Measurements from ENCODE around the gene TTLL1.
"Not testable (repeated sequence)": the region's sequence is repeated elsewhere in the genome, so short reads cannot be mapped to it uniquely, and the experiment has no call there.

The TTLL1 gene

GRCh38 chr22:43060183-43060582, 29.0 kb downstream of the TTLL1 start:
- peak; percentile 20 for DNase-seq

DNA sequence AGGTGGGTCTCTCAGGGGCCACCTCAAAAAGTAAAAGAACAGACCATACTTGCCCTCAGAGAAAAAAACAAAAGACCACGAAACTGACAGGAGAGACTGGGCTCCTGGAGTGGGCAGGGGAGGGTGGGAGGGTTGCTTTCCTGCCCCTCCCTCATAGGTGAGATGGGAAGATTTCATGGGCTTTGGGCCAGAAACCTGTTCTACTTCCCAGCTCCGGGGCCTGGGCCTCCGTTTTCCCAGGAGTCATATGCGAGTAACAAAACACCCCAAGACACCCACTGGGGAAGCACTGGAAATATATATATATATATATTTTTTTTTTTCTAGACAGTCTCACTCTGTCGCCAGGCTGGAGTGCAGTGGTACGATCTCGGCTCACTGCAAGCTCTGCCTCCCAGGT, 31.6 kb downstream of the TTLL1 start:
- no peak for DNase-seq

- DNase-seq: no peak
Measured at GRCh38 chr22:43053176-43053575, 36.0 kb downstream of the TTLL1 start.

GRCh38 chr22:43050995-43051394, 38.2 kb downstream of the TTLL1 start:
- DNase-seq: no peak

- no peak for DNase-seq
Measured at GRCh38 chr22:43047605-43048004, 41.6 kb downstream of the TTLL1 start.

DNA sequence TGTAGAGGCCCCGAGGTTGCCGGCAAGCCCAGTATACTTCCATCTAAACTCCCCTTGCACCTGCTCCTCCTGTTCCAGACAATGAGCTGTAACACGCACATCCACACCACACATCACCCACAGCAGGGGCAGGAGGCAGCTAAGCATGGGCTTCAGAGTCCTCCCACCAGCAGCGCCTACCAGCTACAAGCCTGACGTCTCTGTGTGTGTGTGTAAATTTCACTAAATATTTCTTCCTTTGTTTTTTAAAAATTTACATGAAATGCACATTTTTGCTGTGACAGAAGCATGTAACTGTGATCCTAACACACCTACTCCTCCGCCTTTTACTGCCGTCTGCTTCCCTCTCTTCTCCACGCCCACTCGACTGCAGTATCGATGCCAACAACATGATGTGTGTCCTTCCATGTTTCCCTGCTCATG, 44.9 kb downstream of the TTLL1 start:
- DNase-seq: no peak

GRCh38 chr22:43042101-43042780, 47.0 kb downstream of the TTLL1 start:
- no peak for DNase-seq

DNA sequence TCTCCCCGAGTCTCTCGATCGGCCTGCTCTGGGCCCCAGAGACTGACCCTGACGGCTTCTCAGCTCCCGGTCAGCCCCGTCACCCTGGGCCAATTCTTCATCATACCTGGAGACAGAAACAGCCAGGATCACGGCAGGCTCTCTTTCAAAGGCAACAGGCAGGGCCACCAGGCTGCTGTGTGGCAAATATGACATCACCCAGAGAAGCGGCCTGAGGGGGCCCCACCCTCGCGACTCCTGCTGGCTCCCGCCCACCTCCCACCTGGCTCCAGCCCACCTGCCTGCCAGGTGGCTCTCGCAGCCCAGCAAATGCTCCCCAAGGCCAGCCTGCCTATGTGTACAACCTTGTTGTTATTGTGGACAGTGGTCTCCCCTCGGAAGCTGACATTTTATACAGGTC, 49.4 kb downstream of the TTLL1 start:
- DNase-seq: no peak

- no peak for DNase-seq
Measured at GRCh38 chr22:43038325-43038724, 50.9 kb downstream of the TTLL1 start.

- no peak for DNase-seq
Measured at GRCh38 chr22:43036282-43036829, 52.8 kb downstream of the TTLL1 start.

DNA sequence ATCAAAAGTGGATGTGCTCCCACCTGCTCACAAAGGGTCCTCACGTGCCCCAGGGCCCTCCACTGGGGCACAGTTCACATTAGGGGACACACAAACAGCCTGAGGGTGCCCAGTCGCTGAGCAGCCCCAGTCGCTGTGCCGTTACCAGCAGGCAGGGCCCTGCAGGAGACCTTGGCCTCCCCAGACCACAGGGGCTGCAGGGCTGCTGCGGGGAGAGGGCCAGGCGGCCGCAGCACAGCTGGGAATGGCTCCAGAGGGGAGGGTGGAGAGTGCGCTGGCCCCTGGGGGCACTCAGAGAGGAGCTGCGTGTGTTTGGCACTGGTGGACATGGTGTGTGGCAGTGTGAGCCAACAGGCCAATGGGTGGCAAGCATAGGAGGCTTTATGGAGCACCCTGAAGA, 53.9 kb downstream of the TTLL1 start:
- DNase-seq: no peak

DNA sequence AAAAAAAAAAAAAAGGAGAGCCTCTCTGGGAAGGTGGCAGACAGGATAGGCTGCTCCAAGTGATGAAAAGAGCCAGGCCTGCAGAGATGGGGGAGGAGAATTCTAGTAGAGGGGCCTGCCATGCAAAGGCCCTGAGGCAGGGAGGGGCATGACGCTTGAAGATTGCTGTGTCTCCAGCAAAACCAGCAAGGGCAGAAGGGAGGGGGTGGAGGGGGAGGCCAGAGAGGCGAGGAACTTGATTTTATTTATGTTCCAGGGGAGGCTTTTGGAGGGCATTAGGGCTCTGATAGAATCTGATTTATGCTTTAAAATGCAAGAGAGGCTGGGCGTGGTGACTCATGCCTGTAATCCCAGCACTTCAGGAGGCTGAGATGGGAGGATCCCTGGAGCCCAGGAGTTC, 57.6 kb downstream of the TTLL1 start:
- DNase-seq: no peak

GRCh38 chr22:43018615-43019014, 70.6 kb downstream of the TTLL1 start:
- DNase-seq: no peak

DNA sequence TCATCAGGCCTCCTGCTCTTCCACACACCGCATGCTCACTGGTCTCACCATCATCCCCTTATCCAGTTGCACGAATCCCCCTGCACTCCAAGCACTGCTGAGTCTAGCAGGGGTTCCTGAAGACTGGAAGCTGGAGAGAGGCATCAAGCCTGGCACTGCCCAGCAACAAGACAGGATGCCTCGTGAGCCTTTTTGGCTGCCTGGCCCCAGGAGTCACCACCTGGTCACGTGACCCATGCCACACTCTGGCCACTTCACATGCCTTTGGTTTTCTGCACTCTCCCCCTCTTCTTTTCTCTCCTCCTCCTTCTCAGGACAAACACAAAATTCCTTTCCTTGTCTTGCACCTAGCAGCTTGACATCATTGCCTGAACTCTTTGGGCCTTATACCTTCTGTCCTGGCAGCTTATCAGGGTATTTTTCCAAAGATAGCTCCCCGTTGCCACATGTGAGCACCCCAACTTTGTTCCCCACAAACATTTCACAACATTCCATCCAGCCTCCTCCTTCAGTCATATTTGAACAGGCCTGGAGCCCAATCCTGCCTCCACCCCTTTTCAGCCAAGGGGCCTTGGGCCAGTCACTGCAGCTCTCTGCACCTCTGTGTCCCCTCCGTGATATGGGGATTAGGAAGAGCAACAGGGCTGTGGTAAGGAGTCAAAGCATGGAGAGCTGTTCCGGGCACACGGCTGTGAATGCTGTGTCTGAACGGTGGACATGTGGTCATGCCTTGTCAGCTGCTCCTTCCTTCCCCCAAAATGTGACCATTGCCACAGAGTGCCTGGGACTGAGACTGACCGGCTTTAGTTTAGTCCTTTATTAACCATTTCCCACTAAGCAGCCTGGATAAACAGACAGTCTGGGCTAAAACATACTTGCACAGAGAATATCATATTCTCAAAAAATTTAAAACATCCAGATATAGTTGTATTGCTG, 71.4 kb downstream of the TTLL1 start:
- DNase-seq: no peak

GRCh38 chr22:43016150-43016549, 73.0 kb downstream of the TTLL1 start:
- DNase-seq: not testable (repeated sequence)

DNA sequence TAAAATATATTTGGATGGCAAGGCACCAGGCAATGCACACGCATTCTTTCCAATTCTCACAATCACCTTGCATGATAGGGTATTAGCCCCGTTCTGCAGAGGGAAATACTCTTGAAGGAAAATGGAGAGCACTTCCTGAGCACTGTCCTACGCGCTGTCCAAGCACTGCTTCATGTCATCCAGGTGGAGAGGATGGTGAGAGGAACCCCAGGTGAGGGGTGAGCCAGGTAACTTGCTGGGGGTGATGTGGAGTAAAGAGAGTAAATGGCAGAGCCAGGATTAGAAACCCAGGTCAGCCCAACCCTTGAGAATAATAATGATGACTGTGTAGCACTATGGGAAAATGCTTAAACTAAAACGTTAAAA, 73.5 kb downstream of the TTLL1 start:
- DNase-seq: no peak

DNA sequence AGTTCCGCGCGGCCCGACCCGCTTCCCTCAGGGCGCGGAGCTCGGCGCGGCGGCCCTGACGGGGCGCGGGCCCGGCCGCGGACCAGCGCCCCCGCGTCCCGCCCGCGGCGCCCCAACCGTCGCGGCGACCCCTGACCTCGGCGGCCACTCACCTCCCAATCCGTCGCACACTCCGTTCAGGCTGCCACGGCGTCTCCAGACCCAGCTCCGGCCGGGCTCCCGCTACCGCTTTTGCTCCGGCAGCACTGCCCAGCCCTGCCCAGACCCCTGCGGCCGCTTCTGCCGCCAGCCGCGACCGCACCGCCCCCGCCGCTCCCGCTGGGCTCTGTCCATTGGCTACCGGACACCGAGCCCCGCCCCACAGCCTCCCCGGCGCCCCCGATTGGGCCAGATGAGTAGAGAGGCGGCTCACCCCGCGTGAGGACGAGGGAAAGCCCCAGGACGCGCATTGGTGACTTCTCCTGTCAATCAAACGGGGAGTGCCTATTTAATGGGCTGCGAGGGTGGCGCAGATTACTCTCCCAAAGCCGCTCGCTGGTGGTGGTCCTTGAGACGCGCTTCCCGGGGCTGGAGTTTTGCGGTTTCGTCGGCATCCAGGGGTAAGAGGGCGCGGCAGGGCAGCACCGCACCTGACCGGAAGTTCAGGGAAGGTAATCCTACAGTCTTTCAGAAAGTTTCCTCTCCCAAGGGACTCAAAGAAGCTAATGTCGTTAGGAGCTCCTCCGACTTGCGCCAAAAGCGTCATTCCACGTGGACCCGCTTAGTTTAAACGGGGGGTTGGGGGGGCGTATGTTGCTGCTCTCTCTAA, 74.1 kb downstream of the TTLL1 start, which contains the start of gene PACSIN2:
PACSIN2 (minus strand) TSS at position 281 of the 808 bp plus-strand sequence. CDS start 103,069 bp downstream, outside the sequence.
- DNase-seq: peak; percentile 98

GRCh38 chr22:43014316-43014868, 74.8 kb downstream of the TTLL1 start:
- peak; percentile 28 for DNase-seq

- DNase-seq: peak; percentile 37
Measured at GRCh38 chr22:43013355-43014315, 75.6 kb downstream of the TTLL1 start.

DNA sequence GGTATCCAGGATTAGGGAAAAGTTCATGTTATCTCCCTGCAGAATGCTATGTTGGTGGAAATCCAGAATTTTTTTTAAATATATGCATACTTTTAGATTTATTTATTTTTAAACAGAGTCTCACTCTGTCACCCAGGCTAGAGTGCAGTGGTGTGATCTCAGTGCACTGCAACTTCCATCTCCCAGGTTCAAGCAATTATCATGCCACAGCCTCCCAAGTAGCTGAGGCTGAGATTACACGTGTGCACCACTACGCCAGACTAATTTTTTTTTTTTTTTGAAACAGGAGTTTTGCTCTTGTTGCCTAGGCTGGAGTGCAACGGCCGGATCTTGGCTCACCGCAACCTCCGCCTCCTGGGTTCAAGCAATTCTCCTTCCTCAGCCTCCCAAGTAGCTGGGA, 76.8 kb downstream of the TTLL1 start:
- no peak for DNase-seq

GRCh38 chr22:43011079-43011478, 78.1 kb downstream of the TTLL1 start:
- DNase-seq: no peak
